PC-3 (cell line): ENCODE measurements around the gene MDM1.

ENCODE experiments used
- CTCF ChIP-seq: fragments of 300-600 bp; sonication (generic); conservative IDR thresholded peaks from 2 replicates; pipeline ENCODE4 v1.5.1; 2017; ENCODE audit warnings: antibody characterized with exemption, low read depth, mild to moderate bottlenecking, low read length
- EZH2 ChIP-seq: fragments of 300-600 bp; sonication (generic); IDR thresholded peaks from one replicate; pipeline ENCODE4 v1.6.1; 2017; ENCODE audit warnings: antibody characterized with exemption, mild to moderate bottlenecking, low read length; ENCODE audit not compliant: unreplicated experiment
- EZH2phosphoT487 ChIP-seq: fragments of 300-600 bp; sonication (generic); IDR thresholded peaks from 2 replicates; pipeline ENCODE4 v1.6.1; 2018; ENCODE audit warnings: mild to moderate bottlenecking, antibody characterized with exemption, low read length, borderline replicate concordance

GRCh38 chr12:68375756-68376695, 43.9 kb upstream of the MDM1 start:
- TF ChIP-seq CTCF (no peak), EZH2 (no peak), EZH2phosphoT487 (no peak)
